Astrocyte (in vitro differentiated cells and primary cell): Measurements from ENCODE around the gene ZNF532. TPM values are rescaled to one million over a fixed set of nuclear protein-coding genes. Genes with fewer than 3 reads are reported as not detected.
A peak's percentile ranks its signal among the peaks of the same experiment; 100 is the strongest.

ENCODE experiments used
- DNase-seq: peaks from one replicate; pipeline ENCODE4 v3.0.0-alpha.2; 2010; ENCODE audit warnings: low read depth
- FAIRE-seq: peaks from 2 replicates; lab custom pipeline; 2011; peaks lifted over from hg19 to GRCh38; lab: Jason Lieb, UNC
- H2AFZ ChIP-seq: 2 replicates; pipeline ENCODE4 v1.6.0; 2012; ENCODE audit warnings: low read depth, low read length, inconsistent platforms
- H3K27ac ChIP-seq: 2 replicates; pipeline ENCODE4 v1.5.1; 2011; ENCODE audit warnings: low read depth, low read length, inconsistent platforms
- H3K27me3 ChIP-seq: 2 replicates; pipeline ENCODE4 v1.6.0; 2011; ENCODE audit warnings: low read length, inconsistent platforms; ENCODE audit not compliant: insufficient read depth
- H3K36me3 ChIP-seq: 2 replicates; pipeline ENCODE4 v1.5.1; 2011; ENCODE audit warnings: low read length, inconsistent platforms; ENCODE audit not compliant: insufficient read depth
- H3K4me1 ChIP-seq: 2 replicates; pipeline ENCODE4 v1.5.1; 2011; ENCODE audit warnings: low read length, inconsistent platforms; ENCODE audit not compliant: insufficient read depth
- H3K4me2 ChIP-seq: 2 replicates; pipeline ENCODE4 v1.6.0; 2012; ENCODE audit warnings: low read length, inconsistent platforms
- H3K4me3 ChIP-seq: 2 replicates; pipeline ENCODE4 v1.5.1; 2011; ENCODE audit warnings: low read depth, mild to moderate bottlenecking, low read length, inconsistent platforms; ENCODE audit not compliant: insufficient read depth
- H3K79me2 ChIP-seq: 2 replicates; pipeline ENCODE4 v1.6.0; 2012; ENCODE audit warnings: mild to moderate bottlenecking, low read length, inconsistent platforms; ENCODE audit not compliant: insufficient read depth
- H3K9ac ChIP-seq: 2 replicates; pipeline ENCODE4 v1.6.0; 2012; ENCODE audit warnings: mild to moderate bottlenecking, low read length, inconsistent platforms
- H3K9me3 ChIP-seq: 2 replicates; pipeline ENCODE4 v1.5.1; 2012; ENCODE audit warnings: low read depth, mild to moderate bottlenecking, low read length, inconsistent platforms; ENCODE audit not compliant: insufficient read depth
- H4K20me1 ChIP-seq: 2 replicates; pipeline ENCODE4 v1.6.0; 2012; ENCODE audit warnings: low read length, inconsistent platforms; ENCODE audit not compliant: insufficient read depth
- H3K27ac Mint-ChIP-seq: one replicate; pipeline ENCODE4 v1.8.0; 2021; ENCODE audit warnings: mild to moderate bottlenecking, mixed read lengths; ENCODE audit not compliant: unreplicated experiment
- H3K27me3 Mint-ChIP-seq: one replicate; pipeline ENCODE4 v1.8.0; 2021; ENCODE audit warnings: low read depth, mixed read lengths; ENCODE audit not compliant: unreplicated experiment
- H3K36me3 Mint-ChIP-seq: one replicate; pipeline ENCODE4 v1.8.0; 2021; ENCODE audit warnings: low read depth, mixed read lengths; ENCODE audit not compliant: unreplicated experiment
- H3K4me1 Mint-ChIP-seq: one replicate; pipeline ENCODE4 v1.8.0; 2021; ENCODE audit warnings: low read depth, mixed read lengths; ENCODE audit not compliant: unreplicated experiment
- H3K4me3 Mint-ChIP-seq: one replicate; pipeline ENCODE4 v1.8.0; 2021; ENCODE audit warnings: mild to moderate bottlenecking, moderate library complexity, mixed read lengths; ENCODE audit not compliant: unreplicated experiment
- H3K9me3 Mint-ChIP-seq: one replicate; pipeline ENCODE4 v1.8.0; 2021; ENCODE audit warnings: mild to moderate bottlenecking, mixed read lengths; ENCODE audit not compliant: unreplicated experiment
- EZH2 ChIP-seq: IDR thresholded peaks from 2 replicates; pipeline ENCODE4 v1.6.1; 2012; ENCODE audit warnings: mild to moderate bottlenecking, low read length, inconsistent platforms; ENCODE audit not compliant: insufficient read depth
- total RNA-seq: library from RNA; stranded (reverse); gene quantifications from 2 replicates; pipeline ENCODE4 v1.2.1, GENCODE V29; 2021
- TF ChIP-seq, protein P1 (sequence below): IDR thresholded peaks from 2 replicates; pipeline ENCODE4 v1.5.1; 2011; ENCODE audit warnings: low read depth, mild to moderate bottlenecking, inconsistent platforms, low read length, moderate library complexity; ENCODE audit not compliant: insufficient read depth

The ZNF532 gene
- total RNA-seq, 1 donor from 2014 or later, result 135 TPM

DNA sequence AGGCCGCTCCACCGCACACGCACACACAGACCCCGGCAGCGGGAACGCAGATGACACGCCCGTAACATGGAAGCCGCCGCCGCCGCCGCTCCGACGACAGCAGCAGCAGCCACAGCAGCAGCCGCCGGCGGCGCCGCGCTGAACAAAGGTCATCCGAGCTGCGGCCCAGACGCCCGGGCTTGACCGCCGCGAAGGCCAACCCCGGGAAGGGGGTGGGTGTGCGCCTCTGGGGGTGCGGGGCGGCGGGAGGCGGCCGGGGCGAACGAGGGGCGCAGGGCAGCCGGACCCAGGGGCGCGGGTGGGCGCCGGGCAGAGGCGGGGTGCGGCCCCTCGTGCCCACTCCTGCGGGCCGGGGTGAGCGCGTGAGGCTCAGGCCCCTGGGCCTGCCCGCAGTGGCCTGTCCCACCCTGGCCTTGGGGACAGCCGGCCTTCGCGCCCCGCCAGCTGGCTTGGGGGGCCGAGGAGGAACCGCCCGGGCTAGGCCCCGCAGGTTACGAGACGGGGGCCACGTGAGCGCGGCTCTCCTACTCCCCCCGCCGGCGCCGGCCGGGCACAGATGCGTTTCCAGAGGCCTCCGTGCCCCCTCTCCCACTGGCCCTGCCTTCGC lies 1.0 kb upstream of the ZNF532 start:
- Histone ChIP-seq H3K4me1 (peaks cover 63% of the 10 kb centered on the region), H3K27ac (peak overlapping the region; percentile 84), H3K9ac (peak overlapping the region; percentile 82), H4K20me1 (peaks cover 5% of the 10 kb centered on the region), H3K36me3 (peaks cover 10% of the 10 kb centered on the region), H3K9me3 (no peaks in the 10 kb centered on the region), H3K27me3 (no peaks in the 10 kb centered on the region), H3K4me3 (peak overlapping the region; percentile 24), H2AFZ (no peak overlapping the region), H3K79me2 (peaks cover 62% of the 10 kb centered on the region), H3K4me2 (peak overlapping the region; percentile 82)
- peaks cover 68% of the 10 kb centered on the region for H3K4me1 Mint-ChIP-seq
- TF ChIP-seq, protein P1, sequence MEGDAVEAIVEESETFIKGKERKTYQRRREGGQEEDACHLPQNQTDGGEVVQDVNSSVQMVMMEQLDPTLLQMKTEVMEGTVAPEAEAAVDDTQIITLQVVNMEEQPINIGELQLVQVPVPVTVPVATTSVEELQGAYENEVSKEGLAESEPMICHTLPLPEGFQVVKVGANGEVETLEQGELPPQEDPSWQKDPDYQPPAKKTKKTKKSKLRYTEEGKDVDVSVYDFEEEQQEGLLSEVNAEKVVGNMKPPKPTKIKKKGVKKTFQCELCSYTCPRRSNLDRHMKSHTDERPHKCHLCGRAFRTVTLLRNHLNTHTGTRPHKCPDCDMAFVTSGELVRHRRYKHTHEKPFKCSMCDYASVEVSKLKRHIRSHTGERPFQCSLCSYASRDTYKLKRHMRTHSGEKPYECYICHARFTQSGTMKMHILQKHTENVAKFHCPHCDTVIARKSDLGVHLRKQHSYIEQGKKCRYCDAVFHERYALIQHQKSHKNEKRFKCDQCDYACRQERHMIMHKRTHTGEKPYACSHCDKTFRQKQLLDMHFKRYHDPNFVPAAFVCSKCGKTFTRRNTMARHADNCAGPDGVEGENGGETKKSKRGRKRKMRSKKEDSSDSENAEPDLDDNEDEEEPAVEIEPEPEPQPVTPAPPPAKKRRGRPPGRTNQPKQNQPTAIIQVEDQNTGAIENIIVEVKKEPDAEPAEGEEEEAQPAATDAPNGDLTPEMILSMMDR, result no peak
- no peak for TF ChIP-seq EZH2
- H3K4me3 Mint-ChIP-seq, result peak overlapping the region; percentile 81
- peaks cover 2% of the 10 kb centered on the region for H3K9me3 Mint-ChIP-seq
- no peaks in the 10 kb centered on the region for H3K27me3 Mint-ChIP-seq
- FAIRE-seq (no peak), DNase-seq (no peak)
- peaks cover 12% of the 10 kb centered on the region for H3K36me3 Mint-ChIP-seq
- H3K27ac Mint-ChIP-seq, result peak overlapping the region; percentile 58

DNA sequence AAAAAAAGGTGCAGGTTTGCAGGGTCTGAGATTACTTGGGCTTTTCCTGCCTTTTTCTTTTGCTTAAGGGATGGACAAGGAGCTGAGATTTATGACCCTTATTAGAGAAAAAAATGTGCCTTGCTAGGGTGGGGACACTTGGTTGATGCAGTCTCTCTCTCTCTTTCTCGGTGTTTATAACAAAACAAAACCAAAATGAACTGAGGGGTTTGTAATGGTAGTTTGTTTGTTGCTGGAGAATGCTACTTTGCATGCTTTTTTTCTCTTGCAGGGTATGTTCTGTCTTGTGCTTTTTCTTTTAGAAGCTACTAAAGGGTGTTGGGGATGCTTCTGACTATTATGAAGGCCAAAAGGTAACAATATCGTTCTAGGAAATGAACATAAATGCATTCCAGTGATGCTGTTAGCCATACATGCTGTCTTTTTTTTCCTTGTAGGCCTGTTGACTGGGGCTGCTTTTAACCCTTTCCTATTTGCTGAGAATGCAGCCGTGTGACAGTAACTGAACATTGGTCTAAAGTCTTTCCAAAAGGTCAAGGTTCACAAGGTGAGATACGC lies 435 bp downstream of the ZNF532 start:
- peaks cover 62% of the 10 kb centered on the region for H3K4me1 Mint-ChIP-seq
- Histone ChIP-seq H3K79me2 (peaks cover 72% of the 10 kb centered on the region), H3K27me3 (no peaks in the 10 kb centered on the region), H3K9ac (peak overlapping the region; percentile 82), H3K27ac (peak overlapping the region; percentile 84), H4K20me1 (peaks cover 11% of the 10 kb centered on the region), H3K4me1 (peaks cover 65% of the 10 kb centered on the region), H2AFZ (no peak overlapping the region), H3K9me3 (no peaks in the 10 kb centered on the region), H3K36me3 (peaks cover 16% of the 10 kb centered on the region), H3K4me2 (peak overlapping the region; percentile 82), H3K4me3 (peak overlapping the region; percentile 34)
- H3K4me3 Mint-ChIP-seq, result peak overlapping the region; percentile 81
- H3K36me3 Mint-ChIP-seq, result peaks cover 17% of the 10 kb centered on the region
- H3K27ac Mint-ChIP-seq, result peak overlapping the region; percentile 98
- TF ChIP-seq, protein P1, result no peak
- no peak for TF ChIP-seq EZH2
- H3K9me3 Mint-ChIP-seq, result peaks cover 2% of the 10 kb centered on the region
- H3K27me3 Mint-ChIP-seq, result no peaks in the 10 kb centered on the region
- DNase-seq (no peak), FAIRE-seq (no peak)

DNA sequence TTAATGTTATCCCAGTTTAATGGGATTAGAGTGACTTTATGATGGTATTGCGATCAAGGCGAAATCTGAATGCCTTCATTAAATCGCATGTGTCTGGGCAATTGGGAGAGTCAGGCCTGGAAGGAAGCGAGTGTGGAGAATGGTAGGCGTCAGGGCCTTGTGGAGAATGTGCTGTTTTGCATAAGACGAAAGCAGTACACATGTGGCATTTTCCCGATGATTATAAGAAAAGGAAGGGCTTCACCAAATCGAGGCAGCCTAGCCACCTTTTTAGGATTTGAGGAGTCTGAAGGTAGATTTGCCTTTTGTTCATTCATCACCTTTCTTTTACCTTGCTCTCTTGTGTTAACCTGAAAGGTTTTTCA lies 1.0 kb downstream of the ZNF532 start:
- FAIRE-seq, result no peak
- peaks cover 2% of the 10 kb centered on the region for H3K9me3 Mint-ChIP-seq
- Histone ChIP-seq H3K9me3 (no peaks in the 10 kb centered on the region), H3K4me1 (peaks cover 66% of the 10 kb centered on the region), H3K79me2 (peaks cover 78% of the 10 kb centered on the region), H3K27me3 (no peaks in the 10 kb centered on the region), H2AFZ (no peak overlapping the region), H3K36me3 (peaks cover 16% of the 10 kb centered on the region), H3K9ac (peak overlapping the region; percentile 82), H3K4me3 (peak overlapping the region; percentile 34), H3K27ac (peak overlapping the region; percentile 84), H3K4me2 (peak overlapping the region; percentile 82), H4K20me1 (peaks cover 16% of the 10 kb centered on the region)
- H3K27ac Mint-ChIP-seq, result peak overlapping the region; percentile 60
- peaks cover 63% of the 10 kb centered on the region for H3K4me1 Mint-ChIP-seq
- DNase-seq, result no peak
- H3K36me3 Mint-ChIP-seq, result peaks cover 21% of the 10 kb centered on the region
- H3K27me3 Mint-ChIP-seq, result no peaks in the 10 kb centered on the region
- TF ChIP-seq, protein P1, result no peak
- TF ChIP-seq EZH2, result no peak
- H3K4me3 Mint-ChIP-seq, result peak overlapping the region; percentile 81
